SU-DHL-6 (cell line): ENCODE measurements around the gene MRPS27.

ENCODE experiments used
- H2AFZ ChIP-seq: fragments of 200-600 bp; sonication (generic); 2 replicates; pipeline ENCODE4 v1.6.1; 2014; ENCODE audit warnings: low read depth, mild to moderate bottlenecking, moderate library complexity, mixed read lengths, antibody characterized with exemption, low read length; ENCODE audit not compliant: severe bottlenecking
- H3F3A ChIP-seq: fragments of 200-600 bp; shearing (Covaris generic); 2 replicates; pipeline ENCODE4 v1.6.0; 2016; ENCODE audit warnings: antibody characterized with exemption, mild to moderate bottlenecking; ENCODE audit not compliant: insufficient read depth
- H3K27ac ChIP-seq: fragments of 200-600 bp; sonication (generic); 2 replicates; pipeline ENCODE4 v1.5.1; 2016; ENCODE audit warnings: low read depth, mild to moderate bottlenecking, low read length, moderate library complexity, mixed read lengths
- H3K27me3 ChIP-seq: fragments of 200-600 bp; sonication (generic), shearing (Covaris generic); 2 replicates; pipeline ENCODE4 v1.6.0; 2014; ENCODE audit warnings: mild to moderate bottlenecking, low read length
- H3K36me3 ChIP-seq: fragments of 200-600 bp; sonication (generic); 2 replicates; pipeline ENCODE4 v1.6.1; 2014; ENCODE audit warnings: mild to moderate bottlenecking, low read length, mixed read lengths
- H3K4me2 ChIP-seq: fragments of 300-600, 200-600 bp; shearing (Covaris generic), sonication (generic); 2 replicates; pipeline ENCODE4 v1.6.0; 2014; ENCODE audit warnings: low read length, low read depth, mild to moderate bottlenecking; ENCODE audit not compliant: poor library complexity, severe bottlenecking
- H3K4me3 ChIP-seq: fragments of 200-600 bp; sonication (generic); 2 replicates; pipeline ENCODE4 v1.5.1; 2014; ENCODE audit warnings: antibody characterized with exemption, low read length, mild to moderate bottlenecking, mixed read lengths; ENCODE audit not compliant: insufficient read depth, poor library complexity, severe bottlenecking
- H3K79me2 ChIP-seq: fragments of 200-600 bp; sonication (generic); 2 replicates; pipeline ENCODE4 v1.6.1; 2014; ENCODE audit warnings: mild to moderate bottlenecking, low read length, moderate library complexity; ENCODE audit not compliant: insufficient read depth
- H3K9ac ChIP-seq: fragments of 200-600 bp; sonication (generic); 2 replicates; pipeline ENCODE4 v1.7.0; 2014; ENCODE audit warnings: mild to moderate bottlenecking, low read length
- H3K9me2 ChIP-seq: fragments of 200-600 bp; sonication (generic); replicated peaks from 2 replicates; pipeline ENCODE4 v1.6.1; 2014; ENCODE audit warnings: low read length; ENCODE audit not compliant: insufficient read depth
- H3K9me3 ChIP-seq: fragments of 200-600 bp; sonication (generic); 2 replicates; pipeline ENCODE4 v1.6.1; 2014; ENCODE audit warnings: low read length, mixed read lengths; ENCODE audit not compliant: insufficient read depth
- H4K20me1 ChIP-seq: fragments of 200-600 bp; sonication (generic); 2 replicates; pipeline ENCODE4 v1.6.1; 2014; ENCODE audit warnings: low read depth, mild to moderate bottlenecking, antibody characterized with exemption, low read length, moderate library complexity, mixed read lengths
- EZH2phosphoT487 ChIP-seq: fragments of 200-600 bp; sonication (generic), shearing (Covaris generic); conservative IDR thresholded peaks from 2 replicates; pipeline ENCODE4 v1.6.1; 2018; ENCODE audit warnings: mild to moderate bottlenecking, antibody characterized with exemption, low read length, moderate library complexity, mixed read lengths
- TF ChIP-seq, protein P1 (sequence below): fragments of 200-600 bp; sonication (generic); IDR thresholded peaks from one replicate; pipeline ENCODE4 v1.5.1; 2017; ENCODE audit warnings: antibody characterized with exemption, mild to moderate bottlenecking, low read length, moderate library complexity; ENCODE audit not compliant: insufficient read depth, poor library complexity, severe bottlenecking

The MRPS27 gene

DNA sequence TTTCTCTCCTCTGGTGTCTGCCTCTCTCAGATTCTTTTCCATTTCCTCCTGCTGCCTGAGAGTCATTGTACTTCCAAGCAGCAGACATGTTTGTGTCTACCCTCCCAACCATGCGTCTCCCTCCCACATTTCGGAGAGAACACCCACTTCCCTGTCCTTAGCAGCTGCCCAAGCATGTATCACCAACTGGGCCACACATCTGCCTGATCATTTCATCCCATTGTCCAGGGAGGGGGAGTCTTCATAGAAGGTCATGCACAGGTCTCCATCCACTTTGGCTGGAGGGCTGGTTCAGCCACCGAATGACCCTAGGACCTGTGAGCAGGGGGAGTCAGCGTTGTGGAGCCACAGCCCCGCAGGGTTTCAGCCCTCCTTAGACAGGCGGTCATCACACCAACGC is 137.4 kb downstream of the MRPS27 start:
- no peaks in the 10 kb centered on the region for H3K9me3 ChIP-seq
- no peaks in the 10 kb centered on the region for H3K9me2 ChIP-seq
- no peaks in the 10 kb centered on the region for H3K27me3 ChIP-seq
- no peak for TF ChIP-seq EZH2phosphoT487
- TF ChIP-seq, protein P1, sequence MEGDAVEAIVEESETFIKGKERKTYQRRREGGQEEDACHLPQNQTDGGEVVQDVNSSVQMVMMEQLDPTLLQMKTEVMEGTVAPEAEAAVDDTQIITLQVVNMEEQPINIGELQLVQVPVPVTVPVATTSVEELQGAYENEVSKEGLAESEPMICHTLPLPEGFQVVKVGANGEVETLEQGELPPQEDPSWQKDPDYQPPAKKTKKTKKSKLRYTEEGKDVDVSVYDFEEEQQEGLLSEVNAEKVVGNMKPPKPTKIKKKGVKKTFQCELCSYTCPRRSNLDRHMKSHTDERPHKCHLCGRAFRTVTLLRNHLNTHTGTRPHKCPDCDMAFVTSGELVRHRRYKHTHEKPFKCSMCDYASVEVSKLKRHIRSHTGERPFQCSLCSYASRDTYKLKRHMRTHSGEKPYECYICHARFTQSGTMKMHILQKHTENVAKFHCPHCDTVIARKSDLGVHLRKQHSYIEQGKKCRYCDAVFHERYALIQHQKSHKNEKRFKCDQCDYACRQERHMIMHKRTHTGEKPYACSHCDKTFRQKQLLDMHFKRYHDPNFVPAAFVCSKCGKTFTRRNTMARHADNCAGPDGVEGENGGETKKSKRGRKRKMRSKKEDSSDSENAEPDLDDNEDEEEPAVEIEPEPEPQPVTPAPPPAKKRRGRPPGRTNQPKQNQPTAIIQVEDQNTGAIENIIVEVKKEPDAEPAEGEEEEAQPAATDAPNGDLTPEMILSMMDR, result no peak
- no peak overlapping the region for H3K4me3 ChIP-seq
- H3K9ac ChIP-seq, result no peak overlapping the region
- H3K79me2 ChIP-seq, result no peaks in the 10 kb centered on the region
- no peak overlapping the region for H3K27ac ChIP-seq
- H3K4me2 ChIP-seq, result no peak overlapping the region
- no peaks in the 10 kb centered on the region for H3F3A ChIP-seq
- H4K20me1 ChIP-seq, result no peaks in the 10 kb centered on the region
- H3K36me3 ChIP-seq, result no peaks in the 10 kb centered on the region
- no peak overlapping the region for H2AFZ ChIP-seq

DNA sequence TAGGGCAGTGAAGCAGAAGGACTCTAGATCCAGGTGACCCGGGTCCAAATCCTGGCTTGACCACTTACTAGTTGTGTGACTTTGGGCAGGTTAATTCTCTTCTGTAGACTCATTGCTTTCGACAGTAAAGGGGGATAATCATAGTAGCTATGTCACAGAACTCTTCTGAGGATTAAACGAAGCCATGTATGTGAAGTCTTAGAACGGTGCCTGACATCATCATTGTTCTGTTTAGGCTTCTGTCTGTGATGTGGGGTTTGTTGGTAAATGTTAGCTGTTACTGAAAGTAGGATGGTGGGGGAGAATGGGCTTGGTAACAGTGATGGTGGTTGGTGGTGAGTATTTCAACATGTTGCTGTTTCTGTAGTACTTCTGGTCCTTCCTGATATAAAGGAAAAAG is 139.1 kb downstream of the MRPS27 start:
- no peak overlapping the region for H3K9ac ChIP-seq

DNA sequence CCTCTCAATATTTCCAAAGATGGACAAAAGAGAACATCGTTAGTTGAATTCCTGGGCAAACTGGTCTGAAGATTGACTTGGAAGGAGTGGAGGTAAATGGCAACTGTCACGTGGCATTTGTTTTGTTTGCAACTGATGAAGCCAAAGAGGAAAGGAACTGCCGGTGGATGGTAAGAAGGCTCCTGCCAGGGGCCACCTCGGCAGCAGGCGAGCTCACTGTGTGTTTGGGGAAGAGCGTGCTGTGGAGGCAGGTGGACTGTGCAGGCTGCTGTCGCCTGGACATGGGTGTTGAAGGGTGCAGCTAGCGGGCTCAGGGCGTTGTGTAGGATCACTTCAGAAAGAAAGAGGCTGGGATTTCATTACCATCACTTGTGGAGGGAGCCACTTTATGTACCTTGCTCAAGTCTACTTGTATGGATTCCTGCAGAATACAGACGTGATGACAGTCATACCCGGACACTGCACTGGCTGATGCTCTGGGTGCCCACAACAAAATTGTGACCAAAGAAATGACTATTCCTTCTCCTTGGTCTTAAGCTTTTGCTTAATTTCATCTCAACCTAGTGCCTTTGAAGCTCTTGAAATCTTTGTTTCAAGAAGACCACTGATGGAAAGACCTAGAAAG is 140.1 kb downstream of the MRPS27 start:
- Histone ChIP-seq H3K27ac (no peak overlapping the region), H2AFZ (no peak overlapping the region), H3F3A (no peaks in the 10 kb centered on the region), H3K9me3 (no peaks in the 10 kb centered on the region), H3K36me3 (no peaks in the 10 kb centered on the region), H3K9ac (no peak overlapping the region), H4K20me1 (no peaks in the 10 kb centered on the region), H3K4me3 (no peak overlapping the region), H3K9me2 (no peaks in the 10 kb centered on the region), H3K27me3 (no peaks in the 10 kb centered on the region), H3K4me2 (no peak overlapping the region), H3K79me2 (no peaks in the 10 kb centered on the region)
- no peak for TF ChIP-seq EZH2phosphoT487
- TF ChIP-seq, protein P1, result no peak

More for the DNA sequence above, 139.1 kb downstream of the MRPS27 start:
- no peak overlapping the region for H3K4me2 ChIP-seq
- H3K36me3 ChIP-seq, result no peaks in the 10 kb centered on the region
- TF ChIP-seq, protein P1, result no peak
- no peak for TF ChIP-seq EZH2phosphoT487
- H3K9me3 ChIP-seq, result no peaks in the 10 kb centered on the region
- no peaks in the 10 kb centered on the region for H3K79me2 ChIP-seq
- H2AFZ ChIP-seq, result no peak overlapping the region
- H3K27ac ChIP-seq, result no peak overlapping the region
- H3K9me2 ChIP-seq, result no peaks in the 10 kb centered on the region
- H3K4me3 ChIP-seq, result no peak overlapping the region
- H3K27me3 ChIP-seq, result no peaks in the 10 kb centered on the region
- H4K20me1 ChIP-seq, result no peaks in the 10 kb centered on the region
- H3F3A ChIP-seq, result no peaks in the 10 kb centered on the region
